ENCODE measurements around the gene EEF2KMT. TPM values are rescaled to one million over a fixed set of nuclear protein-coding genes. Genes with fewer than 3 reads are reported as not detected.
A peak's percentile ranks its signal among the peaks of the same experiment; 100 is the strongest.

Gene EEF2KMT
- total and polyA plus RNA-seq, 9 of the 15 experiments (the other 6 are each of a cell fraction or from before 2014, with no cell fraction given): 4.2 to 22.7 (median 12.8) TPM

- no peak for TF ChIP-seq ZHX1 (conservative IDR thresholded peaks at IDR 0.05; ENCODE audit: low read length)
- peak; percentile 18 to 26 (median 25); a peak in 3 of 6 replicates for TF ChIP-seq CTCF (IDR thresholded peaks at IDR 0.05 in 2 of 3, conservative IDR thresholded peaks at IDR 0.05 in 1 of 3; ENCODE audit: insufficient read depth in 2 of 3, low read depth in 1 of 3, low read length in 3 of 3)
- no peak for TF ChIP-seq MCM7 (IDR thresholded peaks at IDR 0.05)
- no peak for TF ChIP-seq RHOXF2B (CRISPR knock-in tag; conservative IDR thresholded peaks at IDR 0.05)
- TF ChIP-seq NFYB (IDR thresholded peaks at IDR 0.05; ENCODE audit: extremely low read depth, insufficient read length): no peak
- TF ChIP-seq MTF1 (CRISPR knock-in tag; IDR thresholded peaks at IDR 0.05; ENCODE audit: borderline replicate concordance): no peak
- TF ChIP-seq PHF21A (IDR thresholded peaks at IDR 0.05; ENCODE audit: borderline replicate concordance, low read depth): peak; percentile 67; the same call in 1 of the 2 replicates
- no peak for TF ChIP-seq ZNF77 (CRISPR knock-in tag; IDR thresholded peaks at IDR 0.05)
- TF ChIP-seq IRF1 (CRISPR knock-in tag; IDR thresholded peaks at IDR 0.05; ENCODE audit: borderline replicate concordance): no peak
Observed at GRCh38 chr16:5058476-5058875, 39.1 kb downstream of the EEF2KMT start (continued).

Measured in K562 (cell line).